ENCODE data around the gene TMEM109. TPM values are rescaled to one million over a fixed set of nuclear protein-coding genes. Genes with fewer than 3 reads are reported as not detected.

TMEM109 gene
- total RNA-seq, 2 experiments from 2014 or later = 27.8 to 32.9 TPM

GRCh38 chr11:60925868-60926267, 11.9 kb downstream of the TMEM109 start:
- no peak for TF ChIP-seq CTCF (IDR thresholded peaks at IDR 0.05)
- Mint-ChIP-seq H3K9me3 (no peaks in the 10 kb centered on the region), H3K27ac (no peak overlapping the region), H3K4me3 (peak overlapping the region; percentile 31), H3K4me1 (ENCODE audit: low read depth) (peaks cover 5% of the 10 kb centered on the region), H3K27me3 (peaks cover 30% of the 10 kb centered on the region), H3K36me3 (ENCODE audit: low read depth) (peaks cover 28% of the 10 kb centered on the region)
- intact Hi-C loops (cut with DNase I, micrococcal nuclease) = no loop called here
- CTCF ChIA-PET = interaction anchor here (1.2 kb wide), 1 partner anchor 20 kb away, joined by 3 read pairs; the partner anchor contains the start of gene PRPF19
- POLR2A ChIA-PET = no interaction called here
- DNase-seq = peak in 2 of 14 experiments; percentile 52 to 62
- H3K9me3 ChIP-seq (ENCODE audit: control insufficient read depth in 1 of 2, insufficient read depth in 1 of 2, low read length in 2 of 2) = peaks cover 0 to 14% of the 10 kb centered on the region in 2 experiments
- H3K4me3 ChIP-seq (ENCODE audit: low read length) = no peak overlapping the region
- H3K4me1 ChIP-seq (ENCODE audit: insufficient read depth, low read length) = peaks cover 22% of the 10 kb centered on the region
- H3K27me3 ChIP-seq (ENCODE audit: control insufficient read depth in 1 of 2, insufficient read depth in 2 of 2, low read length in 2 of 2) = peaks cover 25 to 32% of the 10 kb centered on the region in 2 experiments
- H3K36me3 ChIP-seq (ENCODE audit: insufficient read depth, low read length) = peaks cover 28% of the 10 kb centered on the region
- ATAC-seq (ENCODE audit: poor library complexity) = no peak
- no peak overlapping the region for H3K27ac ChIP-seq (ENCODE audit: low read depth in 1 of 2, low read length in 2 of 2)

GRCh38 chr11:60926500-60926899, 12.5 kb downstream of the TMEM109 start:
- peaks cover 25 to 28% of the 10 kb centered on the region in 2 experiments for H3K27me3 ChIP-seq (ENCODE audit: control insufficient read depth in 1 of 2, insufficient read depth in 2 of 2, low read length in 2 of 2)
- Mint-ChIP-seq H3K4me3 (no peak overlapping the region), H3K4me1 (ENCODE audit: low read depth) (peaks cover 5% of the 10 kb centered on the region), H3K9me3 (no peaks in the 10 kb centered on the region), H3K36me3 (ENCODE audit: low read depth) (peaks cover 21% of the 10 kb centered on the region), H3K27me3 (peaks cover 30% of the 10 kb centered on the region), H3K27ac (no peak overlapping the region)
- peaks cover 22% of the 10 kb centered on the region for H3K4me1 ChIP-seq (ENCODE audit: insufficient read depth, low read length)
- peaks cover 0 to 14% of the 10 kb centered on the region in 2 experiments for H3K9me3 ChIP-seq (ENCODE audit: control insufficient read depth in 1 of 2, insufficient read depth in 1 of 2, low read length in 2 of 2)
- ChIA-PET POLR2A (interaction anchor here (0.5 to 1.3 kb wide), 2 partner anchors 24 to 50 kb away, joined by 3 read pairs; no protein-coding TSS in a partner anchor), CTCF (interaction anchor here (0.7 to 1.0 kb wide), 2 partner anchors 11 to 44 kb away, joined by 3 read pairs; partner anchors contain the start of gene CD6)
- H3K4me3 ChIP-seq (ENCODE audit: low read length) = no peak overlapping the region
- intact Hi-C loops (cut with DNase I, micrococcal nuclease) = no loop called here
- no peak for TF ChIP-seq CTCF (IDR thresholded peaks at IDR 0.05)
- DNase-seq (no peak), ATAC-seq (ENCODE audit: poor library complexity) (no peak)
- peaks cover 22% of the 10 kb centered on the region for H3K36me3 ChIP-seq (ENCODE audit: insufficient read depth, low read length)
- no peak overlapping the region for H3K27ac ChIP-seq (ENCODE audit: low read depth in 1 of 2, low read length in 2 of 2)

GRCh38 chr11:60927061-60927592, 13.2 kb downstream of the TMEM109 start:
- Histone ChIP-seq H3K27me3 (ENCODE audit: control insufficient read depth in 1 of 2, insufficient read depth in 2 of 2, low read length in 2 of 2) (peaks cover 25 to 28% of the 10 kb centered on the region in 2 experiments), H3K4me1 (ENCODE audit: insufficient read depth, low read length) (peaks cover 22% of the 10 kb centered on the region), H3K36me3 (ENCODE audit: insufficient read depth, low read length) (peaks cover 16% of the 10 kb centered on the region), H3K27ac (ENCODE audit: low read depth in 1 of 2, low read length in 2 of 2) (no peak overlapping the region), H3K4me3 (ENCODE audit: low read length) (no peak overlapping the region), H3K9me3 (ENCODE audit: control insufficient read depth in 1 of 2, insufficient read depth in 1 of 2, low read length in 2 of 2) (peaks cover 0 to 14% of the 10 kb centered on the region in 2 experiments)
- peaks cover 15% of the 10 kb centered on the region for H3K36me3 Mint-ChIP-seq (ENCODE audit: low read depth)
- DNase-seq (no peak), ATAC-seq (ENCODE audit: poor library complexity) (no peak)
- H3K27me3 Mint-ChIP-seq = peaks cover 29% of the 10 kb centered on the region
- TF ChIP-seq CTCF (IDR thresholded peaks at IDR 0.05) = no peak
- H3K27ac Mint-ChIP-seq = no peak overlapping the region
- no peaks in the 10 kb centered on the region for H3K9me3 Mint-ChIP-seq
- ChIA-PET POLR2A (interaction anchor here (0.5 to 1.3 kb wide), 2 partner anchors 23 to 51 kb away, joined by 3 read pairs; no protein-coding TSS in a partner anchor), CTCF (interaction anchor here (0.7 to 1.0 kb wide), 2 partner anchors 11 to 44 kb away, joined by 3 read pairs; partner anchors contain the start of gene CD6)
- peaks cover 5% of the 10 kb centered on the region for H3K4me1 Mint-ChIP-seq (ENCODE audit: low read depth)
- peak overlapping the region; percentile 45 for H3K4me3 Mint-ChIP-seq
- intact Hi-C loops (cut with DNase I, micrococcal nuclease) = no loop called here

Measured in CD4-positive, alpha-beta T cell (primary cell).